ENCODE results near the gene SLC16A4. TPM values are rescaled to one million over a fixed set of nuclear protein-coding genes. Genes with fewer than 3 reads are reported as not detected.
A peak's percentile ranks its signal among the peaks of the same experiment; 100 is the strongest.
"Not testable (repeated sequence)": the region's sequence is repeated elsewhere in the genome, so short reads cannot be mapped to it uniquely, and the experiment has no call there.

SLC16A4 gene
- total RNA-seq, 3 donors from 2014 or later = 0.96 to 31.5 (median 14.4) TPM

DNA sequence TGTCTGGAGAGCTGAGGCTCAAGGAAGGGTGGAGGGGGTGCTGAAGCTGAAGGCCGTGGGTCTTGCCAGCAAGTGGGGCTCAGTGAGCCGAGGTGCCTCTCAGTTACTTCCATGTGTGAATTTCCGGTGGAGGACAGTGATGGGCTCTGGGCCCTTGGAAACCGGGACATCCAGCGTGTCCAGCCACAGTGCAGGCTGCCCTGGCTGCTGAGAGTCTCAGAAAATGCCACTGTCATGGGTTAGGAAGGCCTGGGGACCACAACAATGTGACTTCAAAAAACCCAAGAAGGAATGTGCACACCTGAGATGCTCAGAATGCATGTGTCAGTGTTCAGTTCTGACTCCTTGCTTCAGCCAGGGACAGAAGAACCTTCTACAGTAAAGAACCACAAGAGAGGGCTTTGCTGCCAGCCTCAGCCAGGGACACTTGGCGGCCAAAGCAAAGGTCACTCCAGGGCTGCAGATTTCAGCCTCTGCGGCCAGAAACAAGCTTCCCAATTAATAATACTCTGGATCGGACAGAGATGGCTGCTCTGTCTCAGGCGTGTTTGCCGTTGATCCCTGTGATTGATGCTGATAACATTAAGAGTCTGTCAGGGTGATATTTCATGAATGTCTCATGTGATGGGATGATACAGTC, 29.3 kb upstream of the SLC16A4 start:
- Histone ChIP-seq H3K27me3 (no peaks in the 10 kb centered on the region), H3K27ac (no peak overlapping the region), H3K36me3 (no peaks in the 10 kb centered on the region), H3K4me1 (no peaks in the 10 kb centered on the region), H3K4me3 (no peak overlapping the region), H3K9me3 (no peaks in the 10 kb centered on the region)
- TF ChIP-seq POLR2A (IDR thresholded peaks at IDR 0.05) (no peak), POLR2AphosphoS5 (IDR thresholded peaks at IDR 0.05) (no peak), CTCF (IDR thresholded peaks at IDR 0.05) (no peak)
- intact Hi-C loops (cut with DNase I; ENCODE audit: low total_unique reads) = no loop called here
- DNase-seq (ENCODE audit: low spot score in 2 of 2) = no peak

- TF ChIP-seq POLR2A (IDR thresholded peaks at IDR 0.05) (no peak), POLR2AphosphoS5 (IDR thresholded peaks at IDR 0.05) (no peak), CTCF (IDR thresholded peaks at IDR 0.05) (no peak)
- no peak overlapping the region for H3K4me3 ChIP-seq
- no peaks in the 10 kb centered on the region for H3K36me3 ChIP-seq
- DNase-seq (ENCODE audit: low spot score in 2 of 2) = no peak
- intact Hi-C loops (cut with DNase I; ENCODE audit: low total_unique reads) = loop anchor here (5.0 kb wide), 1 partner anchor 616 kb away; no protein-coding TSS in a partner anchor
- H3K4me1 ChIP-seq = no peaks in the 10 kb centered on the region
- H3K27ac ChIP-seq = no peak overlapping the region
- H3K9me3 ChIP-seq = no peaks in the 10 kb centered on the region
- H3K27me3 ChIP-seq = no peaks in the 10 kb centered on the region
Observed at GRCh38 chr1:110418729-110419128, 27.9 kb upstream of the SLC16A4 start.

GRCh38 chr1:110413045-110413444, 22.2 kb upstream of the SLC16A4 start:
- DNase-seq (ENCODE audit: low spot score in 2 of 2); H3K4me1 ChIP-seq; H3K4me3 ChIP-seq; H3K36me3 ChIP-seq; H3K27ac ChIP-seq; H3K27me3 ChIP-seq; H3K9me3 ChIP-seq: not testable (repeated sequence)
- intact Hi-C loops (cut with DNase I; ENCODE audit: low total_unique reads) = loop anchor here (5.0 kb wide), 1 partner anchor 206 kb away; no protein-coding TSS in a partner anchor

DNA sequence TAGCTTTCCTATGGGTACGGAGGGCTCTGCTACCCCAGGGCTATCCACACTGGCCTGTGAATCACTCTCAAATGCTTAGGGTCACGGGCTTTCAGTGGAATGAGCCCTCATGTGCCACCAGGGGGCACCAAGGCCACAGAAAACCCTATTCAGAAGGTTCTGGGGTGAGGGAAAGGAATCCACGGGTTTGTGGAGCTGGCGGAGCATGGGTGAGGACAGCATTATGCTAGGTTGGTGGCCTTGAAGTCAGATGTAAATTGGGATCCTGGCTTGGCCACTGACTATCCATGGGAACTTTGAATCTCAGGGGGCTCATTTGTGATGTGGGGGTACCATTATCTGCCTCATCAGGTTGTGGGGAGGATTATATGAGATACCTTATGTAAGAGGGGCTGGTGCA, 21.8 kb upstream of the SLC16A4 start:
- peak; percentile 44 to 54 for DNase-seq (ENCODE audit: low spot score in 2 of 2)
- H3K4me3 ChIP-seq = no peak overlapping the region
- H3K36me3 ChIP-seq = no peaks in the 10 kb centered on the region
- no peak overlapping the region for H3K27ac ChIP-seq
- no peak for TF ChIP-seq POLR2AphosphoS5 (IDR thresholded peaks at IDR 0.05)
- TF ChIP-seq CTCF (IDR thresholded peaks at IDR 0.05) = peak; percentile 55 to 79 (median 66)
- no peaks in the 10 kb centered on the region for H3K9me3 ChIP-seq
- intact Hi-C loops (cut with DNase I; ENCODE audit: low total_unique reads) = loop anchor here (5.0 kb wide), 1 partner anchor 205 kb away; no protein-coding TSS in a partner anchor
- H3K4me1 ChIP-seq = no peaks in the 10 kb centered on the region
- H3K27me3 ChIP-seq = no peaks in the 10 kb centered on the region

DNA sequence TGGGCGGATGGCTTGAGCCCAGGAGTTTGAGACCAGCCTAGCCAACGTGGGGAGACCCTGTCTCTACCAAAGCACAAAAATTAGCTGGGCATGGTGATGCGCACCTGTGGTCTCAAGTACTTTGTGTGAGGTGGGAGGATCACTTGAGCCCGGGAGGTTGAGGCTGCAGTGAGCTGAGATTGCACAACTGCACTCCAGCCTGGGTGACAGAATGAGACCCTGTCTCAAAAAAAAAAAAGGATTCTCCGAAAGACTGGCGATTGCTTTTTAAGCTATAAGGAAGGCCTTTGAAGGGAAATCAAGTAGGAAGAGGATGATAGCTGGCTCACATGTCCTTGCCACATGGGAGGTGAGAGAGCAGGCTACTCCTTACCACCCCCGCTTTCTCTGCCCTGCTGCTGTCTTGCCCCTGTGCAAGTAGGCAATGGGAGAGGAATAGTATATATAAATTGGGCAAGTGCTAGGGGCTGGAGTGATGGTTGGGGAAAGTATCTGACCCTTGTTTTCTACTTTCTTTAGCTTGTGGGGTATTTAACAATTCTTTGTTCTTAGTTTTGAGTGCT, 20.4 kb upstream of the SLC16A4 start:
- intact Hi-C loops (cut with DNase I; ENCODE audit: low total_unique reads) = loop anchor here (5.0 kb wide), 1 partner anchor 204 kb away; no protein-coding TSS in a partner anchor
- Histone ChIP-seq H3K4me3 (no peak overlapping the region), H3K9me3 (no peaks in the 10 kb centered on the region), H3K27me3 (no peaks in the 10 kb centered on the region), H3K27ac (no peak overlapping the region), H3K4me1 (no peaks in the 10 kb centered on the region), H3K36me3 (no peaks in the 10 kb centered on the region)
- DNase-seq (ENCODE audit: low spot score in 2 of 2) = no peak
- TF ChIP-seq POLR2AphosphoS5 (IDR thresholded peaks at IDR 0.05) (no peak), POLR2A (IDR thresholded peaks at IDR 0.05) (no peak), CTCF (IDR thresholded peaks at IDR 0.05) (no peak)
